ENCODE measurements around the gene SERPINA1. TPM values are rescaled to one million over a fixed set of nuclear protein-coding genes. Genes with fewer than 3 reads are reported as not detected.
A peak's percentile ranks its signal among the peaks of the same experiment; 100 is the strongest.

SERPINA1 gene
- total RNA-seq, 1 experiment from 2014 or later, result 4.9 TPM

GRCh38 chr14:94342334-94342934 is 46.0 kb downstream of the SERPINA1 start:
- ChIA-PET POLR2A (no interaction called here), CTCF (interaction anchor here (0.5 kb wide), 1 partner anchor 306 kb away, joined by 4 read pairs; no protein-coding TSS in a partner anchor)
- Histone ChIP-seq H3K27ac (ENCODE audit: low read length) (no peak overlapping the region), H3K4me1 (ENCODE audit: control insufficient read depth, insufficient read depth, low read length) (no peaks in the 10 kb centered on the region; the same call in 1 of the 2 replicates), H3K9me3 (ENCODE audit: control insufficient read depth, insufficient read depth, low read depth, low read length) (no peaks in the 10 kb centered on the region), H3K27me3 (ENCODE audit: control insufficient read depth, insufficient read depth, low read length) (no peaks in the 10 kb centered on the region), H3K36me3 (ENCODE audit: control insufficient read depth, insufficient read depth, low read length) (no peaks in the 10 kb centered on the region), H3K4me3 (ENCODE audit: low read depth in 2 of 2, low read length in 2 of 2) (no peak overlapping the region)
- no TSS peak for BruUV-seq (replicated peaks)
- in situ Hi-C loops (cut with HindIII; ENCODE audit: low pct_unique_long_range_greater_than_20kb, low sequenced_read_pairs) (no loop called here), intact Hi-C loops (cut with micrococcal nuclease; ENCODE audit: unreplicated experiment) (no loop called here)
- no peak for TF ChIP-seq REST (IDR thresholded peaks at IDR 0.05; ENCODE audit: insufficient read depth in 1 of 2, low read depth in 2 of 2, low read length in 1 of 2)
- TF ChIP-seq CTCF (IDR thresholded peaks at IDR 0.05), result no peak
- no peak for TF ChIP-seq POLR2AphosphoS5 (IDR thresholded peaks at IDR 0.05; ENCODE audit: low read depth, low read length)
- TF ChIP-seq TCF7L2 (IDR thresholded peaks at IDR 0.05; ENCODE audit: low read depth, low read length), result no peak
- no peak for TF ChIP-seq SIN3A (IDR thresholded peaks at IDR 0.05; ENCODE audit: borderline replicate concordance, insufficient read depth, low read depth, low read length)
- DNase-seq (ENCODE audit: low read depth, low spot score) (peak; percentile 93), ATAC-seq (peak; percentile 85)

- ChIA-PET POLR2A (no interaction called here), CTCF (interaction anchor here (0.5 kb wide), 1 partner anchor 306 kb away, joined by 4 read pairs; no protein-coding TSS in a partner anchor)
- Histone ChIP-seq H3K27ac (ENCODE audit: low read length) (no peak overlapping the region), H3K4me3 (ENCODE audit: low read depth in 2 of 2, low read length in 2 of 2) (no peak overlapping the region), H3K4me1 (ENCODE audit: control insufficient read depth, insufficient read depth, low read length) (no peaks in the 10 kb centered on the region; the same call in 1 of the 2 replicates), H3K9me3 (ENCODE audit: control insufficient read depth, insufficient read depth, low read depth, low read length) (no peaks in the 10 kb centered on the region), H3K36me3 (ENCODE audit: control insufficient read depth, insufficient read depth, low read length) (no peaks in the 10 kb centered on the region), H3K27me3 (ENCODE audit: control insufficient read depth, insufficient read depth, low read length) (no peaks in the 10 kb centered on the region)
- TF ChIP-seq SIN3A (IDR thresholded peaks at IDR 0.05; ENCODE audit: borderline replicate concordance, insufficient read depth, low read depth, low read length) (no peak), TCF7L2 (IDR thresholded peaks at IDR 0.05; ENCODE audit: low read depth, low read length) (no peak), REST (IDR thresholded peaks at IDR 0.05; ENCODE audit: insufficient read depth in 1 of 2, low read depth in 2 of 2, low read length in 1 of 2) (no peak), POLR2AphosphoS5 (IDR thresholded peaks at IDR 0.05; ENCODE audit: low read depth, low read length) (no peak), CTCF (IDR thresholded peaks at IDR 0.05) (no peak)
- in situ Hi-C loops (cut with HindIII; ENCODE audit: low pct_unique_long_range_greater_than_20kb, low sequenced_read_pairs) (no loop called here), intact Hi-C loops (cut with micrococcal nuclease; ENCODE audit: unreplicated experiment) (no loop called here)
- no TSS peak for BruUV-seq (replicated peaks)
- peak; percentile 13; the same call in 1 of the 2 replicates for ATAC-seq
- DNase-seq (ENCODE audit: low read depth, low spot score), result no peak
Measured at GRCh38 chr14:94341656-94342333, 46.6 kb downstream of the SERPINA1 start.

Data from Panc1 (cell line).